ENCODE data around the gene ATP6V1E1.

Gene ATP6V1E1

GRCh38 chr22:17606496-17606895 lies 22.1 kb downstream of the ATP6V1E1 start:
- H3K4me2 ChIP-seq (ENCODE audit: low read depth, low read length, poor library complexity, severe bottlenecking) = no peak overlapping the region
- no peak overlapping the region for H2AFZ ChIP-seq (ENCODE audit: low read length)
- no peaks in the 10 kb centered on the region for H3K9me2 ChIP-seq (replicated peaks; ENCODE audit: low read depth, low read length)
- no peaks in the 10 kb centered on the region for H3F3A ChIP-seq (ENCODE audit: low read depth)
- H3K27me3 ChIP-seq (ENCODE audit: insufficient read depth, low read length, poor library complexity, severe bottlenecking) = no peaks in the 10 kb centered on the region
- peaks cover 8% of the 10 kb centered on the region for H3K4me1 ChIP-seq (ENCODE audit: insufficient read depth, low read length, poor library complexity, severe bottlenecking)
- peaks cover 33% of the 10 kb centered on the region; the same call in 1 of the 2 replicates for H3K36me3 ChIP-seq (ENCODE audit: insufficient read depth, low read length)
- H3K9me3 ChIP-seq (ENCODE audit: insufficient read depth, low read depth, low read length) = no peaks in the 10 kb centered on the region
- TF ChIP-seq CTCF (conservative IDR thresholded peaks at IDR 0.05; ENCODE audit: low read length) (no peak), EZH2phosphoT487 (IDR thresholded peaks at IDR 0.05; ENCODE audit: borderline replicate concordance) (no peak)
- H4K20me1 ChIP-seq (ENCODE audit: insufficient read depth, low read length, poor library complexity, severe bottlenecking) = peaks cover 3% of the 10 kb centered on the region
- H3K9ac ChIP-seq (ENCODE audit: low read depth, low read length, poor library complexity, severe bottlenecking) = no peak overlapping the region
- H3K79me2 ChIP-seq (ENCODE audit: insufficient read depth, low read length) = peaks cover 10% of the 10 kb centered on the region; the same call in 1 of the 2 replicates
- no peak overlapping the region for H3K4me3 ChIP-seq (ENCODE audit: low read length, poor library complexity, severe bottlenecking)

GRCh38 chr22:17603668-17604067 lies 24.9 kb downstream of the ATP6V1E1 start:
- Histone ChIP-seq H3K9ac (ENCODE audit: low read depth, low read length, poor library complexity, severe bottlenecking) (no peak overlapping the region), H2AFZ (ENCODE audit: low read length) (no peak overlapping the region), H3K79me2 (ENCODE audit: insufficient read depth, low read length) (peaks cover 10% of the 10 kb centered on the region; the same call in 1 of the 2 replicates), H3K27me3 (ENCODE audit: insufficient read depth, low read length, poor library complexity, severe bottlenecking) (no peaks in the 10 kb centered on the region), H3K4me3 (ENCODE audit: low read length, poor library complexity, severe bottlenecking) (no peak overlapping the region), H3K4me1 (ENCODE audit: insufficient read depth, low read length, poor library complexity, severe bottlenecking) (peaks cover 8% of the 10 kb centered on the region), H3K36me3 (ENCODE audit: insufficient read depth, low read length) (peaks cover 37% of the 10 kb centered on the region; the same call in 1 of the 2 replicates), H4K20me1 (ENCODE audit: insufficient read depth, low read length, poor library complexity, severe bottlenecking) (peaks cover 3% of the 10 kb centered on the region), H3K4me2 (ENCODE audit: low read depth, low read length, poor library complexity, severe bottlenecking) (no peak overlapping the region), H3K9me3 (ENCODE audit: insufficient read depth, low read depth, low read length) (no peaks in the 10 kb centered on the region), H3K9me2 (replicated peaks; ENCODE audit: low read depth, low read length) (no peaks in the 10 kb centered on the region), H3F3A (ENCODE audit: low read depth) (no peaks in the 10 kb centered on the region)
- TF ChIP-seq CTCF (conservative IDR thresholded peaks at IDR 0.05; ENCODE audit: low read length) = no peak
- TF ChIP-seq EZH2phosphoT487 (IDR thresholded peaks at IDR 0.05; ENCODE audit: borderline replicate concordance) = no peak

- Histone ChIP-seq H3K4me3 (ENCODE audit: low read length, poor library complexity, severe bottlenecking) (no peak overlapping the region), H3K79me2 (ENCODE audit: insufficient read depth, low read length) (peaks cover 10% of the 10 kb centered on the region; the same call in 1 of the 2 replicates), H3K9me2 (replicated peaks; ENCODE audit: low read depth, low read length) (no peaks in the 10 kb centered on the region), H3K9me3 (ENCODE audit: insufficient read depth, low read depth, low read length) (no peaks in the 10 kb centered on the region), H3F3A (ENCODE audit: low read depth) (no peaks in the 10 kb centered on the region), H2AFZ (ENCODE audit: low read length) (no peak overlapping the region), H3K36me3 (ENCODE audit: insufficient read depth, low read length) (peaks cover 46% of the 10 kb centered on the region; the same call in 1 of the 2 replicates), H4K20me1 (ENCODE audit: insufficient read depth, low read length, poor library complexity, severe bottlenecking) (peaks cover 3% of the 10 kb centered on the region), H3K4me2 (ENCODE audit: low read depth, low read length, poor library complexity, severe bottlenecking) (no peak overlapping the region), H3K9ac (ENCODE audit: low read depth, low read length, poor library complexity, severe bottlenecking) (no peak overlapping the region), H3K4me1 (ENCODE audit: insufficient read depth, low read length, poor library complexity, severe bottlenecking) (peaks cover 8% of the 10 kb centered on the region), H3K27me3 (ENCODE audit: insufficient read depth, low read length, poor library complexity, severe bottlenecking) (no peaks in the 10 kb centered on the region)
- TF ChIP-seq EZH2phosphoT487 (IDR thresholded peaks at IDR 0.05; ENCODE audit: borderline replicate concordance) (no peak), CTCF (conservative IDR thresholded peaks at IDR 0.05; ENCODE audit: low read length) (no peak)
These were observed 27.5 kb downstream of the ATP6V1E1 start for GRCh38 chr22:17601031-17601430.

All from Loucy (cell line).